K562 (cell line): ENCODE measurements around the gene ACACB. TPM values are rescaled to one million over a fixed set of nuclear protein-coding genes. Genes with fewer than 3 reads are reported as not detected.

Source experiments
- ARID2 ChIP-seq: fragments of 450-650 bp; IDR thresholded peaks from 2 replicates; pipeline ENCODE4 v1.6.1; 2017; ENCODE audit warnings: antibody characterized with exemption, mild to moderate bottlenecking
- DPF2 ChIP-seq: fragments of 450-650 bp; IDR thresholded peaks from 2 replicates; pipeline ENCODE4 v1.6.1; 2016
- ERF ChIP-seq: fragments of 450-650 bp; formaldehyde crosslinking; IDR thresholded peaks from 2 replicates; pipeline ENCODE4 v1.4.0; 2020; ENCODE audit warnings: mild to moderate bottlenecking, mixed read lengths
- ETV1 ChIP-seq: fragments of 450-650 bp; conservative IDR thresholded peaks from 2 replicates; pipeline ENCODE4 v1.6.1; 2016; ENCODE audit warnings: missing genetic modification characterization, control low read depth, low read depth, missing compliant biosample characterization
- FIP1L1 ChIP-seq: fragments of 200-400 bp; formaldehyde crosslinking; IDR thresholded peaks from 2 replicates; pipeline ENCODE4 v1.6.1; 2018; ENCODE audit warnings: mild to moderate bottlenecking, low read depth, low read length; ENCODE audit not compliant: poor library complexity, severe bottlenecking
- FOXK2 ChIP-seq, 2 experiments: fragments of 450-650 bp; IDR thresholded peaks in 1 of 2; conservative IDR thresholded peaks in 1 of 2; 2 replicates each; pipeline ENCODE4 v1.6.1; 2016; ENCODE audit warnings: low read depth in 2 of 2, mild to moderate bottlenecking in 1 of 2
- HNRNPLL ChIP-seq: fragments of 200-400 bp; formaldehyde crosslinking; IDR thresholded peaks from 2 replicates; pipeline ENCODE4 v1.6.1; 2017; ENCODE audit warnings: low read length, low read depth, mild to moderate bottlenecking; ENCODE audit not compliant: poor library complexity, severe bottlenecking
- KAT7 ChIP-seq: sonication (generic); formaldehyde crosslinking; IDR thresholded peaks from 2 replicates; pipeline ENCODE4 v1.8.0; 2022; ENCODE audit warnings: missing genetic modification reagents, mild to moderate bottlenecking, borderline replicate concordance
- KLF16 ChIP-seq: IDR thresholded peaks from 2 replicates; pipeline ENCODE4 v1.6.1; 2016; ENCODE audit warnings: antibody characterized with exemption
- MAZ ChIP-seq, 2 experiments: fragments of 450-650 bp in 1 of 2; sonication (generic) in 1 of 2; formaldehyde crosslinking; IDR thresholded peaks in 1 of 2; conservative IDR thresholded peaks in 1 of 2; 2 replicates each; pipeline versions ENCODE4 v1.4.0 to v1.5.0; 2020; ENCODE audit warnings: mild to moderate bottlenecking in 1 of 2, missing genetic modification reagents in 1 of 2
- NR2C1 ChIP-seq, 2 experiments: fragments of 450-650 bp; IDR thresholded peaks; 2 replicates each; pipeline ENCODE4 v1.6.1; 2017; ENCODE audit warnings: mild to moderate bottlenecking in 2 of 2, antibody characterized with exemption in 1 of 2, inconsistent platforms in 1 of 2, missing compliant biosample characterization in 1 of 2, missing genetic modification characterization in 1 of 2
- POLR2B ChIP-seq: fragments of 450-650 bp; IDR thresholded peaks from 2 replicates; pipeline ENCODE4 v1.6.1; 2018; ENCODE audit warnings: low read depth; ENCODE audit not compliant: partially characterized antibody
- POU5F1 ChIP-seq: fragments of 150-350 bp; IDR thresholded peaks from 2 replicates; pipeline ENCODE4 v1.6.1; 2014; ENCODE audit warnings: borderline replicate concordance, low read length, low read depth, mild to moderate bottlenecking; ENCODE audit not compliant: partially characterized antibody
- SIN3B ChIP-seq: fragments of 450-650 bp; IDR thresholded peaks from 2 replicates; pipeline ENCODE4 v1.6.1; 2017; ENCODE audit warnings: low read depth, mild to moderate bottlenecking, moderate library complexity
- TBL1XR1 ChIP-seq, 2 experiments: IDR thresholded peaks; 2 replicates each; pipeline ENCODE4 v1.6.1; 2012; ENCODE audit warnings: improper control_type of control experiment in 2 of 2, low read length in 2 of 2, mild to moderate bottlenecking in 1 of 2
- TRIM28 ChIP-seq: fragments of 450-650 bp; IDR thresholded peaks from 2 replicates; pipeline ENCODE4 v1.6.1; 2017
- VEZF1 ChIP-seq: fragments of 200-800 bp; sonication (Bioruptor generic); IDR thresholded peaks from 2 replicates; pipeline ENCODE4 v1.6.1; 2017; ENCODE audit warnings: missing genetic modification characterization, missing compliant biosample characterization
- ZNF232 ChIP-seq: sonication (generic); formaldehyde crosslinking; IDR thresholded peaks from 2 replicates; pipeline ENCODE4 v1.8.0; 2022; ENCODE audit warnings: mild to moderate bottlenecking, missing genetic modification reagents
- ZNF444 ChIP-seq: fragments of 250-450 bp; sonication (Bioruptor Pico); IDR thresholded peaks from 2 replicates; pipeline ENCODE4 v1.4.0; 2020; ENCODE audit warnings: mild to moderate bottlenecking, moderate library complexity
- ZNF830 ChIP-seq: fragments of 250-450 bp; sonication (Bioruptor Pico); IDR thresholded peaks from 2 replicates; pipeline ENCODE4 v1.5.0; 2021; ENCODE audit warnings: mild to moderate bottlenecking
- polyA plus RNA-seq, 8 experiments: library from polyadenylated mRNA; depleted of rRNA in 4 of 8; stranded (reverse) in 5 of 8; unstranded in 3 of 8; fragments of >200 nt; fragmentation: Nextera tagmentation in 2 of 8; fragmentation: Illumina TruSeq in 1 of 8; extraction: Ambion mirVana in 2 of 8; extraction: Trizol in 1 of 8; gene quantifications; 2 replicates each; pipeline versions ENCODE4 v1.2.1 to v1.2.3, GENCODE V29; 2011 to 2014; ENCODE audit warnings: inconsistent platforms in 1 of 8, missing spikeins in 1 of 8
- total RNA-seq, 7 experiments: library from RNA; depleted of rRNA in 6 of 7; stranded (reverse); fragments of >200 nt in 6 of 7; fragmentation: Illumina TruSeq in 2 of 7; extraction: Trizol in 2 of 7; gene quantifications; 2 replicates each; pipeline versions ENCODE4 v1.2.1 to v1.2.3, GENCODE V29; 2011 to 2021; ENCODE audit warnings: low replicate concordance in 1 of 7
- TF ChIP-seq, protein P1 (sequence below): sonication (generic); formaldehyde crosslinking; IDR thresholded peaks from 2 replicates; pipeline ENCODE4 v1.8.0; 2022; ENCODE audit warnings: missing genetic modification reagents, mild to moderate bottlenecking, borderline replicate concordance
- TF ChIP-seq, protein P2 (sequence below): fragments of 450-650 bp; formaldehyde crosslinking; conservative IDR thresholded peaks from 2 replicates; pipeline ENCODE4 v1.4.0; 2022; ENCODE audit warnings: mild to moderate bottlenecking, missing genetic modification characterization

The ACACB gene
- total and polyA plus RNA-seq, 9 of the 15 experiments (the other 6 are each of a cell fraction or from before 2014, with no cell fraction given), result 0.10 to 2.5 (median 0.83) TPM

DNA sequence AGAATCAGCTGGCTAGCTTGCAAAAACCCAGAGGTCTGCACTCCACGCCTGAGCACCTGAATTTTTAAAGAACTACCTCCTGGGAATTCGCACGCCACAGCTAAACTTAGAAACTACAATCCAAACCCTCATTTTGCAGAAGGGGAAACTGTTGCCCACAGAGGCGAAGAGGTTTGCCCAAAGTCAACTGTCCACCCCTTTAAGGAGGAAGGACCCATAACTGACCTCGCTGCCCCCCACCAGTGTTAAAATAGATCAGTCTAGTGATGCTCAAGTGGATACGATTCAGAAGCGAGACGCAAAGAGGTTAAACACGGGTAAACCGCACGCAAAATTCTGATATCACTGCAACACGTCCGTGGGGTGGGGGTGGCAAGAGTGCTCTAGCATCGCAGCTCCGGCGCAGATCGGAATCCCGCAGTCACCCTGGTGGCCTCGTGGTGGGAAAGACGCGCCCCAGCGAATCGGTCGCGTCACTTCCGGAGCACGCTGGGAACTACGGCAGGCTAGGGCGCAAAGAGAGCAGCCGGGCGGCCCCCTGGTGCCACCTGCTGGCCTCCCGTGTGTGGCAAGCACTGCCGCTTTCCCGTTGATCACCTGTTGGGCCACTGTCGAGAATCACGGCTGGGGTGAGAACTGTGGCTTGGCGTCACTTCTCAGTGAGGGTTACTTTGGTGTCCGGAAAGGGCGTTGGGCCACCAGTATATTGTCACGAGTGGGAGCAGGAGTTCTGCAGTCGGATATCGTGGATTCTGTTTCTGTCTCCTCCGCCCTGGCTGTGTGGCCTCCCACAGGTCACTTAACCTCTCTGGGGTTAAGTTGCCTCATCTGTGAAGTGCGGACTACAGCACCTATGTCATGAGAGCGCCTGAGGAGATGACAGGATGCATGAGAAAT, 23.1 kb upstream of the ACACB start, which contains the start of gene ALKBH2 (continued):
- TF ChIP-seq, protein P1, sequence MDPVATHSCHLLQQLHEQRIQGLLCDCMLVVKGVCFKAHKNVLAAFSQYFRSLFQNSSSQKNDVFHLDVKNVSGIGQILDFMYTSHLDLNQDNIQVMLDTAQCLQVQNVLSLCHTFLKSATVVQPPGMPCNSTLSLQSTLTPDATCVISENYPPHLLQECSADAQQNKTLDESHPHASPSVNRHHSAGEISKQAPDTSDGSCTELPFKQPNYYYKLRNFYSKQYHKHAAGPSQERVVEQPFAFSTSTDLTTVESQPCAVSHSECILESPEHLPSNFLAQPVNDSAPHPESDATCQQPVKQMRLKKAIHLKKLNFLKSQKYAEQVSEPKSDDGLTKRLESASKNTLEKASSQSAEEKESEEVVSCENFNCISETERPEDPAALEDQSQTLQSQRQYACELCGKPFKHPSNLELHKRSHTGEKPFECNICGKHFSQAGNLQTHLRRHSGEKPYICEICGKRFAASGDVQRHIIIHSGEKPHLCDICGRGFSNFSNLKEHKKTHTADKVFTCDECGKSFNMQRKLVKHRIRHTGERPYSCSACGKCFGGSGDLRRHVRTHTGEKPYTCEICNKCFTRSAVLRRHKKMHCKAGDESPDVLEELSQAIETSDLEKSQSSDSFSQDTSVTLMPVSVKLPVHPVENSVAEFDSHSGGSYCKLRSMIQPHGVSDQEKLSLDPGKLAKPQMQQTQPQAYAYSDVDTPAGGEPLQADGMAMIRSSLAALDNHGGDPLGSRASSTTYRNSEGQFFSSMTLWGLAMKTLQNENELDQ (CRISPR knock-in tag), result no peak
- TF ChIP-seq, protein P2, sequence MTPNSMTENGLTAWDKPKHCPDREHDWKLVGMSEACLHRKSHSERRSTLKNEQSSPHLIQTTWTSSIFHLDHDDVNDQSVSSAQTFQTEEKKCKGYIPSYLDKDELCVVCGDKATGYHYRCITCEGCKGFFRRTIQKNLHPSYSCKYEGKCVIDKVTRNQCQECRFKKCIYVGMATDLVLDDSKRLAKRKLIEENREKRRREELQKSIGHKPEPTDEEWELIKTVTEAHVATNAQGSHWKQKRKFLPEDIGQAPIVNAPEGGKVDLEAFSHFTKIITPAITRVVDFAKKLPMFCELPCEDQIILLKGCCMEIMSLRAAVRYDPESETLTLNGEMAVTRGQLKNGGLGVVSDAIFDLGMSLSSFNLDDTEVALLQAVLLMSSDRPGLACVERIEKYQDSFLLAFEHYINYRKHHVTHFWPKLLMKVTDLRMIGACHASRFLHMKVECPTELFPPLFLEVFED, result no peak
- TF ChIP-seq ZNF232 (no peak), MAZ (CRISPR knock-in tag; conservative IDR thresholded peaks at IDR 0.05 in 1 of 2, IDR thresholded peaks at IDR 0.05 in 1 of 2) (peak; percentile 61 to 89), NR2C1 (IDR thresholded peaks at IDR 0.05) (peak; percentile 57; the same call in 1 of the 2 replicates), NR2C1 (tag; IDR thresholded peaks at IDR 0.05) (peak; percentile 78), KLF16 (0 out of 2 replicates have a peak, but pooled peaks have one; percentile 14), DPF2 (peak; percentile 47), POU5F1 (peak; percentile 58), ZNF830 (0 out of 2 replicates have a peak, but pooled peaks have one; percentile 47), TRIM28 (peak; percentile 37; the same call in 1 of the 2 replicates), FIP1L1 (peak; percentile 46), ZNF444 (CRISPR knock-in tag) (no peak), ETV1 (tag) (peak; percentile 96), HNRNPLL (peak; percentile 96), ARID2 (0 out of 2 replicates have a peak, but pooled peaks have one; percentile 56), KAT7 (0 out of 2 replicates have a peak, but pooled peaks have one; percentile 72), SIN3B (peak; percentile 61; the same call in 1 of the 2 replicates), ERF (CRISPR knock-in tag) (no peak), VEZF1 (CRISPR knock-in tag) (peak; percentile 51; the same call in 1 of the 2 replicates), FOXK2 (conservative IDR thresholded peaks at IDR 0.05 in 1 of 2, IDR thresholded peaks at IDR 0.05 in 1 of 2; ENCODE audit: low read depth in 2 of 2) (peak; percentile 61 to 71; a peak in 3 of 4 replicates), POLR2B (peak; percentile 74), TBL1XR1 (IDR thresholded peaks at IDR 0.05; ENCODE audit: low read length in 2 of 2) (0 out of 4 replicates have a peak, but pooled peaks have one; percentile 53 to 54)
